Measurements from ENCODE around the gene HNRNPA1.

DNA sequence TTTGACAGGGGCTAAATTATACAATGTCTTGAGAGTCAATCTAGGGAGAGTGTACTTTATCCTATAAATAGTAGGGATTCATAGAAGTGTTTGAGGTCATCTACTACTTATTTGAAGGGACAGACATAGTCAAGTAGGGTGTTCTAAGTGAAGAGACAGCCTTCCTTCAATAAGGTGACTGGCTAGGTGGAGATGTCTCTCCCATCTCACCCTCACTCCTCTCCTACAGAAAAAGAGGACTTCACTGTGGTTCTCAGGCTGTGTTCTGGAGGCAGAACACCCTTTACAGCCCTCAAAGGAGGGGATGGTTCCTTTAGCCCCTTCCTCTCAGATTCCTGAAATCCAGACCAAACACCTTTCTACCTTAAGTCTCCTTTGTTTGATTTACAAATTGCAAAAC is 23.1 kb downstream of the HNRNPA1 start:
- TF ChIP-seq, protein P1, sequence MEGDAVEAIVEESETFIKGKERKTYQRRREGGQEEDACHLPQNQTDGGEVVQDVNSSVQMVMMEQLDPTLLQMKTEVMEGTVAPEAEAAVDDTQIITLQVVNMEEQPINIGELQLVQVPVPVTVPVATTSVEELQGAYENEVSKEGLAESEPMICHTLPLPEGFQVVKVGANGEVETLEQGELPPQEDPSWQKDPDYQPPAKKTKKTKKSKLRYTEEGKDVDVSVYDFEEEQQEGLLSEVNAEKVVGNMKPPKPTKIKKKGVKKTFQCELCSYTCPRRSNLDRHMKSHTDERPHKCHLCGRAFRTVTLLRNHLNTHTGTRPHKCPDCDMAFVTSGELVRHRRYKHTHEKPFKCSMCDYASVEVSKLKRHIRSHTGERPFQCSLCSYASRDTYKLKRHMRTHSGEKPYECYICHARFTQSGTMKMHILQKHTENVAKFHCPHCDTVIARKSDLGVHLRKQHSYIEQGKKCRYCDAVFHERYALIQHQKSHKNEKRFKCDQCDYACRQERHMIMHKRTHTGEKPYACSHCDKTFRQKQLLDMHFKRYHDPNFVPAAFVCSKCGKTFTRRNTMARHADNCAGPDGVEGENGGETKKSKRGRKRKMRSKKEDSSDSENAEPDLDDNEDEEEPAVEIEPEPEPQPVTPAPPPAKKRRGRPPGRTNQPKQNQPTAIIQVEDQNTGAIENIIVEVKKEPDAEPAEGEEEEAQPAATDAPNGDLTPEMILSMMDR (IDR thresholded peaks at IDR 0.05), result no peak
- TF ChIP-seq POLR2A (IDR thresholded peaks at IDR 0.05), result no peak

All from thyroid gland (tissue), 4 donors.